NCI-H1417 treated with DMSO at 0.1 percent for 48 hours (cell line): ENCODE measurements around the gene TMEM236.

ENCODE experiments used
- DNase-seq: peaks from one replicate; lab custom pipeline; 2025; lab: John Stamatoyannopoulos, UW

TMEM236 gene

DNA sequence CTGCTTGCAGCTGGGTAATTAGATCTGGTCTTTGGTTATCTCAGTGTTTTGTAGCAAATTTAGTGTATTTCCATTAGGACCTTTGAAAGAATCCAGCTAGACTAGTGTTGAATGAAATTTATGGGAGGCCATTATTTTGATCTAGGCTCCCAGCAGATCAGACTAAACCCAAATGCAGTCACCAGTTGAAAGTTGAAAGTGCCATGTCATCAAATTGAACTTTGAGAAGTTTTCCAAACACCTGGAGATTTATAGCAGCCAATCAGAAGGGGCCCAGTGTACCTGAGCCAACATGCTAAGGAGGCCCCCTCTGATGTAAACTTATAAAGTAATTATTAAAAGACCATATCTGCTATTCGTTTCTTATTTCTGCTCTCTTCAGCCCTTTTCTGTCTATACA is 11.3 kb upstream of the TMEM236 start:
- DNase-seq: no peak

DNA sequence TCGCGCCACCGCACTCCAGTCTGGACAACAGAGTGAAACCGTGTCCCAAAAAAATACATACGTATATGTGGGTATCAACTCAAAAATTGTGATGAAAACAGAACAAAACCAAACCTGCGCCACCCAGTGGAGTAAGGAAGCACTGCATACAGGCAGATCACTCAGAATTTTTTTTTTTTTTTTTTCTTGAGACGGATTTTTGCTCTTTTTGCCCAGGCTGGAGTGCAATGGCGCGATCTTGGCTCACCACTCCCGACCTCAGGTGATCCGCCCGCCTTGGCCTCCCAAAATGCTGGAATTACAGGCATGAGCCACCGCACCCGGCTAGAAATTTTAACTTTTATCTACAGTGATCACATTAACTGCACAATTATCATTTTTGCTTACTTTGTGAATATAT is 9.1 kb upstream of the TMEM236 start:
- DNase-seq: no peak

DNA sequence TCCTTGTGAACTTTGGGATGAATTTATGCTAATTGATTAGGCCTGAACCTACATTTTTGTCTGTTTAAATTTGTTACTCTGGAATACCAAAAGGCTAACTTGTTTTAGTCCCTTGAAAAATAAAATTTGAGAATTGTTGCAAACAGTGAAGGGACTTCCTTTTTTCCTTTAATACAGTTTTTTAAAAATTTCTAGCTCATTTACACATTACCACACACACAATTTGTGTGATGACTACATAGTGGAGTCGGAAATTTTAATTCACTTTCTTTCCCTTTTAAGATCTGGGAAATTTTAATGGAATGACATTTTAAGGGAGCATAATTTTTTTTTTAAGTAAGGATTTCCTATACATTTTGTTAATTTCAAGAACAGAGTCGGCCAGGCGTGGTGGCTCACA is 8.6 kb upstream of the TMEM236 start:
- DNase-seq: no peak

DNA sequence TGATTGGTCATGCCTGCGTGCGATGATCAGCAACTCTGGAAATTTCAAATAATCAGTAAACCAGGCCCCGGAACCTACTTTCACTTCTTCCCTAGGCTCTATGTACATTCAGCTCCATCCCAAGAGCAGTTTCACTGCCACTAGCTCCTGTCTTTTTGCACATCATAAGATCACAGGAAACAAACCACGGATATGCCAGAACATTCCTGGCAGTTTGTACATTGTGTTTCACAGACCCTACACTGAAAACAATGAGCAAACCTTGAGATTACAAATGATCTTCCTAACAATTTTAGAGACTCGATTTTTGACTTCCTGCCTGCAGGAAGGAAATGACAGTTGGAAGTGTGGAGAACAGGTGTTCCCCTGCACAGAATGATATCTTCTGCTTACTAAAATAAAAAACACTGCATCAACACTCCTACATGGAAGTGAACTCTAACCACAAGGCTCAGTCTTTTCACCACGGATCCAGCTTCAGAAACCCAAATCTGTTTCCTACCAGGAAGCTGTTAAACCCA is 7.6 kb upstream of the TMEM236 start:
- no peak for DNase-seq

DNA sequence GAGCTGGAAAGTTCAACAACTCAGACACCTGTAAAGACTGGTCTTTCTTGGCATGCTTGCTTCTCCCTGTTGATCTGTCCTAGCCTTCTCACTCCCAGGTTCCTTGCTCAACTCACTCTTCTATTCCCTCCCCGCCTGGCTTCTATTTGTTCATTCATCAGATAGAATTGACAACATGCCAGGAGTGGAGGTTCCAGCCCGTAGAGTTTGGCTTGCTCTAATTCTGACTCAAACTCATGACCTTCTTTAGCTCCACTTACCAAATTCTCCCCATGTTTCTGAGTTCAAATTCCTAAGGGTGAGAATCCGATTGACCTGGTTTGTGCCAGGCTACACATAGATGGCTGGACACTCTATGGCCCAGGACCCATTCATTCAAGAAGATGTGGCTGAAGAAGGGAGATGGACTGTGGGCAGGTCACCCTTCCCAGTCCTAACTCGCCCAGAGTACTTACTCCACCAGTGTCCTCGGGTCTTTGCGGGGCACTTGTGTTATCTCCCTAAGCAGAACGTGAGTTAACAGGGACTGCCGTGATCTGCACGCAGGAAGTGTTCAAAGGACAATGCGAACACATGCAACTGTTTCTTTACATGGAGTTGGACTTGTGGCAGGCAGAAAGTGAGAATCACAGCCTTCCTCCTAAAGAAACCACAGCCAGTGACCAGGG is 4.0 kb upstream of the TMEM236 start:
- no peak for DNase-seq

DNA sequence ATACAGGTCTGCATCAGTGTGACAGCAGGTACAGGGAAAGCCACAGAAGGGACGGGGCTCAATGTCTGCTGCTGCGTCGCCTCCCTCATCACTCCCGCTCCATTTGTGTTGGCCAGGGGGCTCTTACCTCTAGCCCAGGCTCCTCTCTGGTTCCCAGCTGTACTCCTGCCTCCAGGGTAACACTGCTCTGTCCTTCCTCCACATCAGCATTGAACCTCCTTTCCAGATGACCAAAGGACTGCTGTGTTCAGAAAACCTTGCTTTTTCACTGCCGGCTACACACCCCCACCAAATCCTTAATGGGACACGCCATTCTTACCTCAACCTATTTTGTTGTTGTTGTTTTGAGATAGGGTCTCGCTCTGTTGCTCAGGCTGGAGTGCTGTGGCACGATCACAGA is 2.1 kb upstream of the TMEM236 start:
- no peak for DNase-seq

DNA sequence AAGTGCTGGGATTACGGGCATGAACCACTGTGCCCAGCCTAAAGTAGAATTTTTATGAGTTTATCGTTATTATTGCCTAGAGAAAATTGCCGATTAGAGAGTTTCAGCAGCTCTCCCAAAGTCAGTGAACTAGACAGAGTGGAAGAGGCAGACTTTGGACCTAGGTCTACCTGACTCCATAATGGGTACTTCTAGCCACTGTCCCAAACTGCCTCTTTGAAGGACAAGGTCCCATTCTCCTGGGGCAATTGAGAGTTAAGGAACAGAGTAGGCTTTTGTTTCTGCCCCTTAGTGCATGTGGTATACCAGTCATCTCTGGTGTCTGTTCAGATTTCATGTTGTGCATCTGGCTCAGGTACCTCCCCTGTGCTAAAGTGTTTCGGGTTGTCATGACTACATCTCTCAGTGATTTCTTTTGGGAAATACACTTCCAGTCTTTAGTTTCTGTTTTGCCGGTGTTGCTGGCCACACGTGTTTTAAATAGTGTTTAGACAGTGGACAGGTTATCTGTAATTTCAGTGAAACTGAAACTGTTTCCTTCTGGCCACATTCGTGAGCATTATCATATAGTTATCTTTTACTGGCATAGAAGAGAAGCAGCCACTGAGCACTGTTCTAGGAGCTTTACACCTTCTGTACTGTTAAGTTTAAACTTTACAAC is 4.7 kb downstream of the TMEM236 start:
- no peak for DNase-seq

DNA sequence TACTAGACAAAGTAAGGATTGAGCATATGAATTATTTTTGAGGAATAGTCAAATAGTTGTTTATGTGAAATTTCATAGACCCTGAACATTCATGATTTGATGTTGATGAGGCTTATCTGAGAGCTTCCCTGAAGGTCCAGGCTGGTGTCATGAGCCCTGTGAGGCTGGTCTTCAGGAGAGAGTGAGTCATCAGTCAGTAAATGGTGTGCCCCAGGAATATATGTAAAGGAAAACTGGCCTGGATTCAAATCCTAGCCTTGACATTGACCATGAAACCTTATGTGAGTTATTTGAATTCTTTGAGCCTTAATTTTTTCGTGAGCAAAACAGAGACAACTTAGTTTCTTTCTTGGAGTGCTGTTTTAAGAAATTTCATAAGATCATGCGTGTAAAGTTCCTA is 6.2 kb downstream of the TMEM236 start:
- no peak for DNase-seq

DNA sequence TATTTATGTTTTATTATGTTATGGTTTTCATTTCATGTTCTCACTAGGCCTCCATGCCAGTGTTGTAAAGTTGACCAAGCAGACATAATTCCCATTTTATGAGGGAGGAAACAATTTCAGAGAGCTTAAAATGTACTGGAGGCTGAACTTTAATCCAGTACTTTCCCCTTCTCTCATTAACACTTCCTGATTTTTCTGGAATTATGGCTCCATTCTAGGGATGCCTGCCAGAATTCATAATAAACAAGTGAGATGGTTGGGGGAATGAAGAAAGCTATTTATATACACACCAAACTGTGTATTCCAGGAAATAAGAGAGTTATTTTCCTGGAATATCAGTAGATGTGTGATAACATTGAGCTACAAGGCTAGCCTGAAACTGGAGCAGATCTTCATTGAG is 6.9 kb downstream of the TMEM236 start:
- no peak for DNase-seq

DNA sequence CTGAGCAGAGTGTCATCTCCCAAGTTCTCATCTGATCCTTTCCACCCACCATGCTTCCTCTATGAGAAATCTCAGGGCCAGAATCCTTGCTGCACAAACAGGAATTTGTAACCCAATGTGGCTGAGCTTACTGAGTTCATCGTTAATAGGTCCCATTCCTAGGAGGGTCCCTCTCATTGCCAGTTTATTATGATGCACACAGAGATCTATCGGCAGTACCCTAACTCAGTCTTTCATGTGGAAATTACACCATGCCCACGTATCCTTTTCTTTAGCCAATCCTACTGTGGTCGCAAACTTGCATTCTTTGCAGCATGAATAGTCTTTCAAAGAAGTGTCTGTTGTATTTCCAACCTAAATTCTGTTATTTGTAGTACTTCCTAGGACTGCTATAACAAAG is 12.1 kb downstream of the TMEM236 start:
- no peak for DNase-seq

DNA sequence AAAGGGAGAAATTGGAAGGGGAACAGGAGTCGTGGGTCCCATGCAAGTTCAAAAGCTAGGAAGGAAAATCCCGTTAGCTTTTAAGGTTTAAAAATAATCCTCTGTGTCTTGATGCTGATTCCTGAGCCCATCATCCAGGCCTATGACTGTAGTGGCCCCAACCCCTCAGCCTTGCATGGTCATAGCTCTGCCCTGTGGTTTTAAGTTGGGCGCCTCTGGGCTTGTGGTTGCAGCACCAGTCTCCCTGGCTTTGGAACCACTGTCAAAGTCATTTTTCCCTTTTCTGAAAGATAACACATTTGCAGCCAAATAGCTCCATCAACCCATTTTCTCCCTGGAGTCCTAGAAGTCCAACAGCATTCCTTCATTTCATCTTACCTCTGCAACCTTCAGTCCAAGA is 13.6 kb downstream of the TMEM236 start:
- no peak for DNase-seq

DNA sequence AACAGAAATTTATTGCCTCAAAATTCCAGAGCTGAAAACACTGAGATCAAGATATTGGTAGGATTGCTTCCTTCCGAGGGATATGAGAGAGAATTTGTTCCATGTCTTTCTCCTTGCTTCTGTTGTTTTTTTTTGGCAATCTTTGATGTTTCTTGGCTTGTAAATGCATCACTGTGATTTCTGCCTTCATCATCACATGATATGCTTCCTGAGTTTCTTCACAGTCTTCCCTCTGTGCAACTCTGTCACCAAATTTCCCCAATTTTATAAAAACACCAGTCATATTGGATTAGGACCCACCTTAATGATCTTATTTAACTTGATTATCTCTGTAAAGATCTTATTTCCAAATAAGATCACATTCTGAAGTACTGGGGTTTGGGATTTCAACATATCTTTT is 14.7 kb downstream of the TMEM236 start:
- DNase-seq: no peak

DNA sequence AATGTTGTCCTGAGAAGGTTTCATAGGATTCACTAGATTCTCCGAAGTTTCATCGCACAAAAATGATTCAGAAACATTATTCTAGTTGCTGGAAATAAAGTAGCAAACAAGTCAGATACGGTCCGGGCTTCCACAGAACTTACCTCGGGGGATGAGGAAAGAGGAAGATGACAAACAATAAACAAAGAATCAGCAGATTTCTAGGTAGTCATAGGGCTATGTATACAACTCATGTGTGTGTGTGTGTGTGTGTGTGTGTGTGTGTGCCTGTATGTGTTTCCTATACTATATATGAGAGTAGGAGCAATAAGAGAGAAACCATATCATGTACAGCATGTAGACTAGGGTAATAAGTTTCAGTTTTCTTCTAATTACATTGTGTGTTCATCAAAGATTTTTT is 16.5 kb downstream of the TMEM236 start:
- no peak for DNase-seq

DNA sequence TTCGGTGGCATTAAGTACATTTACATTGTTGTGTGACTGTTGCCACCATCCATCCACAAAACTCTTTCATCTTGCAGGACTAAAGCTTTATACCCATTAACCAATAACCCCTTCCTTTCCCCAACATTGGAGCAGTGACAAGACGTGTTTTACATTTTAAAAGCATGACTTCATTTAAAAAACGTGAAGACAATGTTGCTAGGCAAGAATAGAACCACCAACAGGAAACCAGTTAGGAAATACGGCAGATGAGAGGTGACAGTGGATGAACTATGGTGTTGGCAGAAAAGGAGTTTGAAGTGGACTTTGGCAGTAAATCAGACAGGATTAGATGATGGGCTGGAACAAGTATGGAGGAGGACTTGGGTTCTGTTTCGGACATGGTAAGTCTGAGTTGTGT is 17.0 kb downstream of the TMEM236 start:
- no peak for DNase-seq

DNA sequence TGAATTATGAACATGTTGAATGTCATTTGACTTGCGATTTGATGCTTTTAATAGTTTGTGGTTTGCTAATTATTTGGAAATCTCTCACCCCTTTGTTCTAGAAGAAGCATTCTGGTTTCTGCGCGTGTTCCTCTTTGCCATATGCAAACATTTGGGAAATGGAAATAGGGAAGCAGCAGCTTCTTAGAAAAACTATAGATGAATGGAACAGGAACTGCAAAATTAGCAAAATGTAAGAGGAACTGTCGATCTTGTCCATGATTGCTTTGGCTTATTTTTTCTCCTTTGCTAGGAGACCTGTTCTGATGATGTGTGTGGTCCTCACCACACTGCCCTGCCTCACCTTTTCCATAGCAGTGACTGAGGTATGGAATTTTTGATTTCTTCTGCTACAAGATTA is 19.0 kb downstream of the TMEM236 start:
- DNase-seq: no peak

DNA sequence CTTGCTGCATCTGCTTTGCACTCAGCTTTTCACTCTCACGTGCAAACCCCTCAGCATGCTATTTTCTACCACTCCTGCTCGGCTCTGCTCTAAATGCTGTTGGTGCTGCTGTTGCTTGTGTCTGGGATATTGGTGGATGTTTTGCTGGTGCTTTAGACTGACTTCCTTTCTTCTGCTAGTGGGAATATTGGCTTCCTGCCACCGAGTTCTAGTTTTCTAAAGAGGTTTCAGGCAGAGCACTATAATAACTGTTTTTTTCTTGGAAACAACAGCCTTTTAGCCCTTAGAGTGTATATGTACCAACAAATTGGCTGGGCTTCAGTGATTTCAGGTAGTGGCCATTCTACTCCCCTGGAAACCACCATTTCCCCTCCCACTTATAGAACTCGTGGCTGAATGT is 27.8 kb downstream of the TMEM236 start:
- no peak for DNase-seq

DNA sequence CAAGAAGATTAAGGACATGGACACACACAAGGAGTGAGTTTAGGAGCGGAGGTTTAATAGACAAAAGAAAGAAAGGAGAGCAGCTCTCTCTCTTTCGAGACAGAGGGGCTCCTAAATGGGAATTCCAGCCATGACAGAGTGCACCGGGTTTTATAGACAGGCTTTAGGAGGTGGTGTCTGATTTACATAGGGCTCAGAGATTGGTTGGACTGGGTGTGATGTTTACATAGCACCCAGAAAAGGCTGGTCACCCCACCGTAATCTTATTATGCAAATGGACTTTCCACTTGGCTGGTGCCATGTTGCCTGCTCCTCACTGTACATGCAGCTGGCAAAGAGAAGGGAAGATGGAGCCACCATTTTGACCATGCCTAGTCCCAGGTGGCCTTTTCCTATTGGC is 28.7 kb downstream of the TMEM236 start:
- DNase-seq: no peak

DNA sequence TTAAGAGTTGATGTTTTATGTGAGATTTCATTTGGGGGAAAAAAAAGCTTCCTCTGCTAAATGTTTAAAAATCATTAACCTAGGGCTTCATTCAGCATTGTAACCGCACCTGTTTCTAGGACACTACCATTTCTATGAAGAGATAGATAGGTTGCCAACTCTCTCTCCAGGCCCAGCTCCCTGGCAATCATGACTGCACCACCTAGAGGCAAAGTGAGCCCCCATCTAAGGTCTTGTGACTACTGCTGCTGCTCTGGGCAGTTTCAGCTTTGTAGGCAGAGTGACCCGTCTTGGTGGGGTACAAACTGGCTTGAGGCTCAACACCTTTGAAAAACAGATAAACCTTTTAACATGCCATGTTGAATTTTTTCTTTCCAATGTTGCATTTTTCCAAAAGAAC is 29.9 kb downstream of the TMEM236 start:
- no peak for DNase-seq

DNA sequence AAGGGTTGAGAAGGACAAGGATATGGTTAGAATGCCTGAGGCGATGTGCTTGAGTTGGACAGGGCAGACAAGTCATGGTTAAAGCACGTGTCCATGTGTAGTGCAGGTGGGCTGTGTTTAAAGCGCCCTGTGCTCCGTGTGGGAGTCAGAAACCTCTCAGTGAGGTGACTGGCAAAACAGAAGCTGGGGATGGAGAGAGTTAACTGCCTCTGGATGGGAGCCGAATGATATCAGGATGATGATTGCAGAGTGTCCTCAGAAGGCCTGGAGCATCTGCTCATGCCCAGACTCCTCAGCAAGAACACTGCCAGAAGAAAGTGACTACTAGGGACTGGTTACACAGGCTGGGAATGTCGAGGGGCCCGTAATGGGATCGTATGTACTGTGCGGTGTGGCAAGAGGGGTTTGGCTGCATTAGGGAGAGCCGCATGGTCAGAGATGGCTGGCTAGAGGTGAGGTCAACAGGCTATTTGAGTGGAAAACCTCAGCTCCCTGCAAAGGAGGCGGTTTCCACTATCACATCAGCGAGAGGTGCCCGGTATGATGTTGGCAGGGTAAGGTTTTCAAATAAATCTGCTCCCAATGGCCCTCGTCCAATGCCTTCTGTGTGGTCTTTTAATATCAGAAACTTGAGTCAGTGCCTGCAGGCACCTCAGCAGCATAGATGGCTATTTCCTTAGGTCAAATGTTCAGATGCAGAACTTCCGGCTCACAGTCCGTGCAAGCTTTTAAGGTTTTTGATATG is 31.1 kb downstream of the TMEM236 start:
- no peak for DNase-seq

DNA sequence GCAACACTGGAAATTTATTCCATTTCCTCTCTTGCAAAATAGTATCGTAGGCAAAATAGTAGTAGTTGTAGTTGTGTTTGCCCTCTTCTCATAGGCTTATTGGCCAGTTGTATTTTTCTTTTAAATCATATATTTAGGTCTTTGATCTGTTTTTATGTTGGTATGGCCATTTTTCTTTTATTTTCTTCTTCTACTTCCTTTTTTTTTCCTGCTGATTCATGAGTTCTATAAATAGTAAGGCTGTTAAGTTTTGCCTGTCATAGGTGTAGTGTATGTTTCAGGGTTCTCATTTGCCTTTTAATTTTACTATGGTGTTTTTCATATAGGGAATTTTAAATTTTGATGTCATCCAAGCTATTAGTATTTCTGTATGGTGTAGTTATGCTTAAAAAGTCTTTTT is 31.8 kb downstream of the TMEM236 start:
- no peak for DNase-seq

DNA sequence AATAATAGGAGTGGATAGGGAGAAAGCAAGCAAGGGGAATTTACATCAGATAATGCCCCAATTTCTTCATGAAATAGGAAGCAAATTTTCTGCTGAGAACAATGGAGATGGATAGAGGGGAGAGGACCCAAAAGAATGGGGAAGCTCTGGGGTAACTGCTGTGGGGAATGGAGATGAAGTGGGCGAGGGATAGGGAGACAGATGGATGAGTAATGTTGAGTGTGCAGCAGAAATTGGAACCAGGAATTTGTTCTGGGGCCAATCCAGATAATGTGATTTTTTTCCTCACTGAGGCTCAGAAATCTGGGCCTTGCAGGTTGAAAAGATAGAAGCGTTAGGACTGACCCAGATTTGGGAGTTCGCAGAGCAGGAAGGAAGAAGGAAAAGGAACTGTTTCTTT is 32.7 kb downstream of the TMEM236 start:
- DNase-seq: no peak

DNA sequence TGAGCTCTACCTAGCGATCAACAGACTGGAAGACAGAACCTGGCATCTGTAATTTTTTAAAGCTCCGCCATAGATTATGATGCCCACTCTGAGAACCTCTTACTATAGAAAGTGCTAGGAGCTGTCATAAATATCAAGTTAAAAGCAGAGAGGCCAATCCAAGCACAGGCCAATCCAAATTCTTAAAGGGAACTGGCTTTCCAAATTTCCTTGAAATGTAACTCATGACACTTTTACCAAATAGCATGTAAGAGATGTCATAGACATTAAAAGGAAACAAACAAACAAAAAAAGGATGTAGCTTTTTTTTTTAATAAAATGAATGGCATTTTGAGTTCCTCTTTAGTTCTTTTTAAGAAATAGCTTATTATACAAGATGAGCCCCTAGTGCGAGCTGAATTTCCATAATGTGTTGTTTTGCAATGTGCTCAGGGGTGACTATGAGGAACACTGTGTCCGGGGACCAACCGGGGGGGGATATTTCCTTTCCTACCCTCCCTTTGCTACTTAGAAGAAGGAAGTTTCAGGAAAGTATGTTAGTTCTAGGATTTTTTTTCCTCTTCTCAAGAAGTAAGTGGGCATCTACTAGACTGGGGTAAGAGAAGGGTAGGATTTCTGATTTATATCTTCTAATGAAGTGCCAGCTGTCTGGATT is 33.4 kb downstream of the TMEM236 start:
- no peak for DNase-seq
